OCI-LY3 (cell line): ENCODE results near the gene FNDC11.

Source experiments
- EZH2phosphoT487 ChIP-seq: fragments of 200-600 bp; shearing (Covaris generic); IDR thresholded peaks from 2 replicates; pipeline ENCODE4 v1.6.1; 2018; ENCODE audit warnings: antibody characterized with exemption, mixed run types, low read depth
- TF ChIP-seq, protein P1 (sequence below): fragments of 200-600, 300-600 bp; sonication (generic); IDR thresholded peaks from 2 replicates; pipeline ENCODE4 v1.5.1; 2014; ENCODE audit warnings: antibody characterized with exemption, low read length, low read depth

DNA sequence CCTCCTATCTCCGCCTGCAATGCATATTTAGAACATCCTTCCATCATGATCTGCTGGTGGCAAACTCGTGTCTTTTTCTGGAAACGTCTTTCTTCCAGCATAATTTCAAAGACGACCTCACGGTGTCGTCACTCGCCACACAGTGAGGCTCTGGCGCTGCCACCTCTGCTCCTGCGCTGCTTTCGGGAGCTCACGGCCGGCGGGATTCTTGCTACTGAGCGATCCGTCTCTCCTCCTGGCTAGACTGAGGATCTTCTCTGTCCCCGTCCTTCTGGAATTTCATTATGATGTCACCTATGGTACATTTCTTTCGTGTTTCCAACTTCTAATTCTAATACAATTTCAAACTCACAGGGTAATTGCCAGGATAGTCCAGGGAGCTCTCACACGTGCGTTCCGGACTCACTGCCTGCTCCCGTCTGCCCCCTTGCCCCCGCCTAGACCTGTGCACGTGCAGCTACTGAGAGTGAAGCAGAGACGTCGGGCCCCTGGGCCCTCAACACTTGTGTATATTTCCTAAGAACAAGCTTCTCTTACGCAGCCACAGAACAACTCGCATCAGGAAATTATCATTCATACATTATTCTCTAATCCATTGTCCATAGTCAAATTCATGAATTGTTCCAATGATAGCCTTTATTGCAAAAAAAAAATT is 45.6 kb downstream of the FNDC11 start:
- TF ChIP-seq, protein P1, sequence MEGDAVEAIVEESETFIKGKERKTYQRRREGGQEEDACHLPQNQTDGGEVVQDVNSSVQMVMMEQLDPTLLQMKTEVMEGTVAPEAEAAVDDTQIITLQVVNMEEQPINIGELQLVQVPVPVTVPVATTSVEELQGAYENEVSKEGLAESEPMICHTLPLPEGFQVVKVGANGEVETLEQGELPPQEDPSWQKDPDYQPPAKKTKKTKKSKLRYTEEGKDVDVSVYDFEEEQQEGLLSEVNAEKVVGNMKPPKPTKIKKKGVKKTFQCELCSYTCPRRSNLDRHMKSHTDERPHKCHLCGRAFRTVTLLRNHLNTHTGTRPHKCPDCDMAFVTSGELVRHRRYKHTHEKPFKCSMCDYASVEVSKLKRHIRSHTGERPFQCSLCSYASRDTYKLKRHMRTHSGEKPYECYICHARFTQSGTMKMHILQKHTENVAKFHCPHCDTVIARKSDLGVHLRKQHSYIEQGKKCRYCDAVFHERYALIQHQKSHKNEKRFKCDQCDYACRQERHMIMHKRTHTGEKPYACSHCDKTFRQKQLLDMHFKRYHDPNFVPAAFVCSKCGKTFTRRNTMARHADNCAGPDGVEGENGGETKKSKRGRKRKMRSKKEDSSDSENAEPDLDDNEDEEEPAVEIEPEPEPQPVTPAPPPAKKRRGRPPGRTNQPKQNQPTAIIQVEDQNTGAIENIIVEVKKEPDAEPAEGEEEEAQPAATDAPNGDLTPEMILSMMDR = no peak
- TF ChIP-seq EZH2phosphoT487 = no peak
